ENCODE data around the gene DNAJC27.
"Not testable (repeated sequence)": the region's sequence is repeated elsewhere in the genome, so short reads cannot be mapped to it uniquely, and the experiment has no call there.

The DNAJC27 gene

GRCh38 chr2:24971536-24972314, at the start of gene DNAJC27:
Gene DNAJC27, minus strand, starts transcription at chr2:24971955. Its CDS starts 51 bp downstream, at chr2:24971904.
- DNase-seq (ENCODE audit: low read depth in 2 of 3, low spot score in 1 of 3) = peak; percentile 95 to 96 (median 95)

- DNase-seq (ENCODE audit: low read depth in 2 of 3, low spot score in 1 of 3) = no peak
Measured at GRCh38 chr2:25018681-25019080, 46.9 kb upstream of the DNAJC27 start.

- DNase-seq (ENCODE audit: low read depth in 2 of 3, low spot score in 1 of 3) = no peak
Measured at GRCh38 chr2:25014631-25015030, 42.9 kb upstream of the DNAJC27 start.

- DNase-seq (ENCODE audit: low read depth in 2 of 3, low spot score in 1 of 3) = not testable (repeated sequence)
Measured at GRCh38 chr2:25011342-25011741, 39.6 kb upstream of the DNAJC27 start.

- no peak for DNase-seq (ENCODE audit: low read depth in 2 of 3, low spot score in 1 of 3)
Measured at GRCh38 chr2:25009954-25010353, 38.2 kb upstream of the DNAJC27 start.

GRCh38 chr2:25002066-25002465, 30.3 kb upstream of the DNAJC27 start:
- no peak for DNase-seq (ENCODE audit: low read depth in 2 of 3, low spot score in 1 of 3)

- DNase-seq (ENCODE audit: low read depth in 2 of 3, low spot score in 1 of 3) = no peak
Measured at GRCh38 chr2:25001325-25001637, 29.5 kb upstream of the DNAJC27 start.

GRCh38 chr2:25000503-25001324, 29.0 kb upstream of the DNAJC27 start:
- no peak for DNase-seq (ENCODE audit: low read depth in 2 of 3, low spot score in 1 of 3)

- no peak for DNase-seq (ENCODE audit: low read depth in 2 of 3, low spot score in 1 of 3)
Measured at GRCh38 chr2:25000036-25000435, 28.3 kb upstream of the DNAJC27 start.

- not testable (repeated sequence) for DNase-seq (ENCODE audit: low read depth in 2 of 3, low spot score in 1 of 3)
Measured at GRCh38 chr2:24999097-24999496, 27.3 kb upstream of the DNAJC27 start.

GRCh38 chr2:24994146-24994724, 22.5 kb upstream of the DNAJC27 start:
- no peak for DNase-seq (ENCODE audit: low read depth in 2 of 3, low spot score in 1 of 3)

GRCh38 chr2:24993406-24994145, 21.8 kb upstream of the DNAJC27 start:
- no peak for DNase-seq (ENCODE audit: low read depth in 2 of 3, low spot score in 1 of 3)

GRCh38 chr2:24986372-24986771, 14.6 kb upstream of the DNAJC27 start:
- no peak for DNase-seq (ENCODE audit: low read depth in 2 of 3, low spot score in 1 of 3)

- no peak for DNase-seq (ENCODE audit: low read depth in 2 of 3, low spot score in 1 of 3)
Measured at GRCh38 chr2:24985511-24985910, 13.8 kb upstream of the DNAJC27 start.

- no peak for DNase-seq (ENCODE audit: low read depth in 2 of 3, low spot score in 1 of 3)
Measured at GRCh38 chr2:24984912-24985311, 13.2 kb upstream of the DNAJC27 start.

GRCh38 chr2:24981411-24982136, 9.8 kb upstream of the DNAJC27 start:
- no peak for DNase-seq (ENCODE audit: low read depth in 2 of 3, low spot score in 1 of 3)

GRCh38 chr2:24978661-24979060, 6.9 kb upstream of the DNAJC27 start:
- DNase-seq (ENCODE audit: low read depth in 2 of 3, low spot score in 1 of 3) = no peak

GRCh38 chr2:24977631-24978030, 5.9 kb upstream of the DNAJC27 start:
- DNase-seq (ENCODE audit: low read depth in 2 of 3, low spot score in 1 of 3) = no peak

- DNase-seq (ENCODE audit: low read depth in 2 of 3, low spot score in 1 of 3) = no peak
Measured at GRCh38 chr2:24973812-24974211, 2.1 kb upstream of the DNAJC27 start.

GRCh38 chr2:24972315-24972961, 683 bp upstream of the DNAJC27 start:
- peak in 2 of 3 donors; percentile 7 to 30 for DNase-seq (ENCODE audit: low read depth in 2 of 3, low spot score in 1 of 3)
